ENCODE results near the gene SGTA. TPM values are rescaled to one million over a fixed set of nuclear protein-coding genes. Genes with fewer than 3 reads are reported as not detected.

SGTA gene
- total and polyA plus RNA-seq, 2 of the 8 experiments (the other 6 are each of a cell fraction or from before 2014, with no cell fraction given) = 86.8 to 130 TPM

DNA sequence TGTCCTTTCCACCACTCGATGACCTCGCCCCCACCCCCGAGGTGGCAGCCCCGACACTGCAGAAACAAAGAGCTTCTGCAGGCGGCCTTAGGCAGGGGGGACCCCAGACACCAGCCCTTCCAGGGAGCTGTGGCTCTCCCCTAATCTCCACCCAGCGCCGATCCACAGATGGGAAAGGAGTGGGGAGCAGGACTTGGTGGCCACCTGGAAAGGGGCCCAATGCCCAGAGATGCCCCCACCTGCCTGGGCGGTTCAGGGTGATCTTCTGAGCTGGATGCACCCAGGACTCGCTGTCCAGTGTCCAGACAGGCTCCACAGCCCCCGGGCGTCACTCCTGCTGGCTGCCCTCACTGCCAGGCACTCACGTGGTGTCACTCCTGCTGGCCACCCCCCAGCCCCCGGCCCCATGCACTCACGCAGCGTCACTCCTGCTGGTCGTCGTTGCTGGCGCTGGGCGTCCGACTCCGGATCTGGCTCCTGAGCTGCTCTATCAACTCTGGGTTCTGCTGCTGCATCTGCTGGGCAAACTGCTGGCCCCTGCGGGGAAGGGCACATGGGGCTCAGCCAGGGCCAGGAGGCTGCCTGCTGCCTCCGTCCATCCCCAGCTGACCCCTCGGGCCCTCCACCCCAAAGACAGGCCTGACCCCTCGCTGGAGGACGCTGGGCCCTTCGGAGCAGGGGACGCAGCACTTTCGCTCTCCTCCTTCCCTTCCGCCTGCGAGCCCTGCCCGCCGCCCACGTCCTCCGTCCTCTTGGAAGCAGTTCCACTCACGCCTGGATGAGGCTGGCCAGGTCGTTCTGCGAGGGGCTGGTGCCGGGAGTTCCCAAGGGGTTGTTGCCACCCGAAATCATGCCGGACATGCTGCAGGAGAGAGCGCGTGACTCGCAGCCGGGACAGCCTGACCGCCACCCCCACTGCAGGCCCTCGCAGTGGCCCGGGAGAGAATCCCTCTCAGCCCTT lies 25.9 kb downstream of the SGTA start (continued):
- TF ChIP-seq, protein P1, sequence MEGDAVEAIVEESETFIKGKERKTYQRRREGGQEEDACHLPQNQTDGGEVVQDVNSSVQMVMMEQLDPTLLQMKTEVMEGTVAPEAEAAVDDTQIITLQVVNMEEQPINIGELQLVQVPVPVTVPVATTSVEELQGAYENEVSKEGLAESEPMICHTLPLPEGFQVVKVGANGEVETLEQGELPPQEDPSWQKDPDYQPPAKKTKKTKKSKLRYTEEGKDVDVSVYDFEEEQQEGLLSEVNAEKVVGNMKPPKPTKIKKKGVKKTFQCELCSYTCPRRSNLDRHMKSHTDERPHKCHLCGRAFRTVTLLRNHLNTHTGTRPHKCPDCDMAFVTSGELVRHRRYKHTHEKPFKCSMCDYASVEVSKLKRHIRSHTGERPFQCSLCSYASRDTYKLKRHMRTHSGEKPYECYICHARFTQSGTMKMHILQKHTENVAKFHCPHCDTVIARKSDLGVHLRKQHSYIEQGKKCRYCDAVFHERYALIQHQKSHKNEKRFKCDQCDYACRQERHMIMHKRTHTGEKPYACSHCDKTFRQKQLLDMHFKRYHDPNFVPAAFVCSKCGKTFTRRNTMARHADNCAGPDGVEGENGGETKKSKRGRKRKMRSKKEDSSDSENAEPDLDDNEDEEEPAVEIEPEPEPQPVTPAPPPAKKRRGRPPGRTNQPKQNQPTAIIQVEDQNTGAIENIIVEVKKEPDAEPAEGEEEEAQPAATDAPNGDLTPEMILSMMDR (IDR thresholded peaks at IDR 0.05; ENCODE audit: control extremely low read depth in 1 of 3, insufficient read depth in 1 of 3, low read depth in 1 of 3, low read length in 3 of 3) = no peak
- TF ChIP-seq, protein P2, sequence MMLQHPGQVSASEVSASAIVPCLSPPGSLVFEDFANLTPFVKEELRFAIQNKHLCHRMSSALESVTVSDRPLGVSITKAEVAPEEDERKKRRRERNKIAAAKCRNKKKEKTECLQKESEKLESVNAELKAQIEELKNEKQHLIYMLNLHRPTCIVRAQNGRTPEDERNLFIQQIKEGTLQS (IDR thresholded peaks at IDR 0.05; ENCODE audit: insufficient read depth, low read depth, low read length) = no peak
- TF ChIP-seq RNF2 (IDR thresholded peaks at IDR 0.05; ENCODE audit: borderline replicate concordance, low read depth, low read length, missing control alignments, poor library complexity, severe bottlenecking) (no peak), EP300 (IDR thresholded peaks at IDR 0.05; ENCODE audit: borderline replicate concordance in 1 of 2, low read depth in 2 of 2, low read length in 2 of 2) (no peak), GABPA (IDR thresholded peaks at IDR 0.05; ENCODE audit: borderline replicate concordance, insufficient read depth, low read length) (no peak), BRCA1 (IDR thresholded peaks at IDR 0.05; ENCODE audit: low read depth, low read length) (no peak)

Data from H1 (cell line).